ENCODE measurements around the gene AQP1. TPM values are rescaled to one million over a fixed set of nuclear protein-coding genes. Genes with fewer than 3 reads are reported as not detected.

AQP1 gene
- total RNA-seq, 4 donors from 2014 or later = 439 to 589 (median 503) TPM

GRCh38 chr7:30920584-30921539 lies 9.2 kb downstream of the AQP1 start:
- Histone ChIP-seq H3K9me3 (no peaks in the 10 kb centered on the region), H3K4me1 (peaks cover 0 to 68% (median 44%) of the 10 kb centered on the region in 3 donors), H3K4me3 (no peak overlapping the region), H3K36me3 (peaks cover 0 to 43% of the 10 kb centered on the region in 2 donors), H3K27ac (peak overlapping the region; percentile 43 to 88 (median 86)), H3K27me3 (no peaks in the 10 kb centered on the region)
- TF ChIP-seq POLR2AphosphoS5 (IDR thresholded peaks at IDR 0.05) = peak; percentile 15
- TF ChIP-seq EP300 (IDR thresholded peaks at IDR 0.05) = no peak
- TF ChIP-seq POLR2A (IDR thresholded peaks at IDR 0.05) = no peak
- no peak for TF ChIP-seq CTCF (IDR thresholded peaks at IDR 0.05)
- ATAC-seq = peak; percentile 69
- WGBS, 2 donors (ENCODE audit: low coverage in 1 of 2) = 10 to 34% methylated on average over 2 to 8 of the region's 9 CpGs

- H3K4me1 ChIP-seq = peaks cover 0 to 59% (median 39%) of the 10 kb centered on the region in 3 donors
- H3K36me3 ChIP-seq = peaks cover 0 to 52% of the 10 kb centered on the region in 2 donors
- peaks cover 0 to under 1% (median 0%) of the 10 kb centered on the region in 3 donors for H3K9me3 ChIP-seq
- peak overlapping the region; percentile 43 to 88 (median 86) for H3K27ac ChIP-seq
- TF ChIP-seq POLR2A (IDR thresholded peaks at IDR 0.05) (no peak), EP300 (IDR thresholded peaks at IDR 0.05) (no peak), POLR2AphosphoS5 (IDR thresholded peaks at IDR 0.05) (no peak), CTCF (IDR thresholded peaks at IDR 0.05) (no peak)
- no peaks in the 10 kb centered on the region for H3K27me3 ChIP-seq
- 14 to 49% methylated on average over 1 to 3 of the region's 19 CpGs for WGBS, 2 donors (ENCODE audit: low coverage in 1 of 2)
- ATAC-seq = no peak
- no peak overlapping the region for H3K4me3 ChIP-seq
Measured at GRCh38 chr7:30921540-30922401, 10.1 kb downstream of the AQP1 start.

GRCh38 chr7:30922596-30922995 lies 10.9 kb downstream of the AQP1 start:
- no peak overlapping the region for H3K4me3 ChIP-seq
- H3K4me1 ChIP-seq = peaks cover 0 to 51% (median 32%) of the 10 kb centered on the region in 3 donors

More at GRCh38 chr7:30922596-30922995, 10.9 kb downstream of the AQP1 start:
- 100% methylated on average over 1 of the region's 9 CpGs; no CpG with 5 or more reads in 1 of the 2 donors for WGBS, 2 donors (ENCODE audit: low coverage in 1 of 2)
- H3K9me3 ChIP-seq = peaks cover 0 to 8% (median 0%) of the 10 kb centered on the region in 3 donors
- H3K36me3 ChIP-seq = peaks cover 0 to 60% of the 10 kb centered on the region in 2 donors
- no peaks in the 10 kb centered on the region for H3K27me3 ChIP-seq
- TF ChIP-seq CTCF (IDR thresholded peaks at IDR 0.05) = no peak
- H3K27ac ChIP-seq = peak overlapping the region in 3 of 4 donors; percentile 85 to 88 (median 88)
- ATAC-seq = no peak

Data from gastroesophageal sphincter (tissue), 4 donors.